ENCODE measurements around the gene LRRC49.

The LRRC49 gene

GRCh38 chr15:71097890-71098289, 205.3 kb downstream of the LRRC49 start:
- no peak for DNase-seq

- DNase-seq, result no peak
These were observed 206.3 kb downstream of the LRRC49 start for GRCh38 chr15:71098920-71099319.
